Activated T-helper 17 cell treated with anti-CD3 and anti-CD28 coated beads, Interleukin-2, amount 50 U/mL, for 72 hours (primary cell): Measurements from ENCODE around the gene FOXD2. TPM values are rescaled to one million over a fixed set of nuclear protein-coding genes. Genes with fewer than 3 reads are reported as not detected.

Experiments
- ATAC-seq: fragments of 150-1000 bp; cut with Tn5 transposase; replicated peaks from 2 replicates; pipeline ENCODE4 v1.10.0; 2021; ENCODE audit warnings: mild to moderate bottlenecking, moderate library complexity
- H3K27ac Mint-ChIP-seq: one replicate; pipeline ENCODE4 v1.8.0; 2022; ENCODE audit warnings: mixed read lengths
- H3K27me3 Mint-ChIP-seq: one replicate; pipeline ENCODE4 v1.8.0; 2022; ENCODE audit warnings: mixed read lengths
- H3K36me3 Mint-ChIP-seq: one replicate; pipeline ENCODE4 v1.8.0; 2022; ENCODE audit warnings: low read depth, mild to moderate bottlenecking, mixed read lengths
- H3K4me1 Mint-ChIP-seq: one replicate; pipeline ENCODE4 v1.8.0; 2022; ENCODE audit warnings: mixed read lengths
- H3K4me3 Mint-ChIP-seq: one replicate; pipeline ENCODE4 v1.8.0; 2022; ENCODE audit warnings: mild to moderate bottlenecking, mixed read lengths
- H3K9me3 Mint-ChIP-seq: one replicate; pipeline ENCODE4 v1.8.0; 2022; ENCODE audit warnings: mixed read lengths
- total RNA-seq, 2 donors: library from RNA; stranded (reverse); gene quantifications; one replicate each; pipeline ENCODE4 v1.2.3, GENCODE V29; 2022

FOXD2 gene
- total RNA-seq, 2 donors from 2014 or later: 0.19 to 0.29 TPM

GRCh38 chr1:47483651-47484050, 45.8 kb downstream of the FOXD2 start:
- no peak overlapping the region for H3K27ac Mint-ChIP-seq
- H3K9me3 Mint-ChIP-seq: no peaks in the 10 kb centered on the region
- peaks cover 23% of the 10 kb centered on the region for H3K27me3 Mint-ChIP-seq
- ATAC-seq: no peak
- H3K36me3 Mint-ChIP-seq: no peaks in the 10 kb centered on the region
- no peaks in the 10 kb centered on the region for H3K4me1 Mint-ChIP-seq
- H3K4me3 Mint-ChIP-seq: no peak overlapping the region

GRCh38 chr1:47485817-47486216, 48.0 kb downstream of the FOXD2 start:
- no peak for ATAC-seq
- Mint-ChIP-seq H3K36me3 (no peaks in the 10 kb centered on the region), H3K9me3 (no peaks in the 10 kb centered on the region), H3K4me1 (no peaks in the 10 kb centered on the region), H3K27me3 (peaks cover 21% of the 10 kb centered on the region), H3K27ac (no peak overlapping the region), H3K4me3 (no peak overlapping the region)

GRCh38 chr1:47487332-47487731, 49.5 kb downstream of the FOXD2 start:
- no peak for ATAC-seq
- H3K36me3 Mint-ChIP-seq: no peaks in the 10 kb centered on the region
- H3K9me3 Mint-ChIP-seq: no peaks in the 10 kb centered on the region
- peaks cover 22% of the 10 kb centered on the region for H3K27me3 Mint-ChIP-seq
- H3K27ac Mint-ChIP-seq: no peak overlapping the region
- no peaks in the 10 kb centered on the region for H3K4me1 Mint-ChIP-seq
- no peak overlapping the region for H3K4me3 Mint-ChIP-seq

GRCh38 chr1:47487850-47488450, 50.1 kb downstream of the FOXD2 start:
- Mint-ChIP-seq H3K4me1 (no peaks in the 10 kb centered on the region), H3K27me3 (peaks cover 25% of the 10 kb centered on the region), H3K9me3 (no peaks in the 10 kb centered on the region), H3K36me3 (no peaks in the 10 kb centered on the region), H3K4me3 (no peak overlapping the region), H3K27ac (no peak overlapping the region)
- ATAC-seq: no peak

Other genes starting within 250 kb of the FOXD2 start
- not detected for gene PDZK1IP1, start 248.0 kb upstream of the FOXD2 start, total RNA-seq
- gene TAL1, start 205.8 kb upstream of the FOXD2 start, total RNA-seq: not detected
- 10 to 100 TPM; 31.7 to 33.0 TPM for gene STIL, start 123.9 kb upstream of the FOXD2 start, total RNA-seq
- 100 to 1,000 TPM in 1 of 2 donors, 10 to 100 TPM in 1; 95.3 to 124 TPM for gene CMPK1, start 104.3 kb upstream of the FOXD2 start, total RNA-seq
- not detected for gene FOXE3, start 21.8 kb upstream of the FOXD2 start, total RNA-seq